AG04450 (cell line): ENCODE data around the gene TRAF3. TPM values are rescaled to one million over a fixed set of nuclear protein-coding genes. Genes with fewer than 3 reads are reported as not detected.

ENCODE experiments used
- CTCF ChIA-PET: fragments of 300-600, 350-600 bp; formaldehyde crosslinking; extraction: SDS; loops from one replicate; lab custom pipeline; 2022; ENCODE audit warnings: antibody characterized with exemption, inconsistent platforms; lab: Charles Lee
- POLR2A ChIA-PET: fragments of 350-600 bp; formaldehyde crosslinking; extraction: SDS; loops from one replicate; lab custom pipeline; 2021; ENCODE audit warnings: antibody characterized with exemption, inconsistent platforms; lab: Yijun Ruan, JAX
- DNase-seq: peaks from one replicate; pipeline ENCODE4 v3.0.0-alpha.2; 2011; ENCODE audit warnings: low read depth, low spot score
- H3K27ac ChIP-seq: one replicate; pipeline ENCODE4 v1.5.1; 2012; ENCODE audit warnings: low read depth, low read length, control low read depth
- H3K27me3 ChIP-seq: one replicate; pipeline ENCODE4 v1.6.0; 2012; ENCODE audit warnings: low read length; ENCODE audit not compliant: control insufficient read depth, insufficient read depth
- H3K4me3 ChIP-seq: 2 replicates; pipeline ENCODE4 v1.5.1; 2011; ENCODE audit warnings: mild to moderate bottlenecking, low read depth, low read length, control low read depth
- H3K9me3 ChIP-seq: 2 replicates; pipeline ENCODE4 v1.5.1; 2012; ENCODE audit warnings: low read length; ENCODE audit not compliant: control insufficient read depth, insufficient read depth
- polyA plus RNA-seq: library from polyadenylated mRNA; depleted of rRNA; stranded (reverse); fragments of >200 nt; gene quantifications from 2 replicates; pipeline ENCODE4 v1.2.3, GENCODE V29; 2011
- TF ChIP-seq, protein P1 (sequence below): IDR thresholded peaks from 2 replicates; pipeline ENCODE4 v1.5.1; 2011; ENCODE audit warnings: low read depth, low read length, control low read depth, inconsistent platforms

Gene TRAF3
- polyA plus RNA-seq, 1 experiment = 24.9 TPM

DNA sequence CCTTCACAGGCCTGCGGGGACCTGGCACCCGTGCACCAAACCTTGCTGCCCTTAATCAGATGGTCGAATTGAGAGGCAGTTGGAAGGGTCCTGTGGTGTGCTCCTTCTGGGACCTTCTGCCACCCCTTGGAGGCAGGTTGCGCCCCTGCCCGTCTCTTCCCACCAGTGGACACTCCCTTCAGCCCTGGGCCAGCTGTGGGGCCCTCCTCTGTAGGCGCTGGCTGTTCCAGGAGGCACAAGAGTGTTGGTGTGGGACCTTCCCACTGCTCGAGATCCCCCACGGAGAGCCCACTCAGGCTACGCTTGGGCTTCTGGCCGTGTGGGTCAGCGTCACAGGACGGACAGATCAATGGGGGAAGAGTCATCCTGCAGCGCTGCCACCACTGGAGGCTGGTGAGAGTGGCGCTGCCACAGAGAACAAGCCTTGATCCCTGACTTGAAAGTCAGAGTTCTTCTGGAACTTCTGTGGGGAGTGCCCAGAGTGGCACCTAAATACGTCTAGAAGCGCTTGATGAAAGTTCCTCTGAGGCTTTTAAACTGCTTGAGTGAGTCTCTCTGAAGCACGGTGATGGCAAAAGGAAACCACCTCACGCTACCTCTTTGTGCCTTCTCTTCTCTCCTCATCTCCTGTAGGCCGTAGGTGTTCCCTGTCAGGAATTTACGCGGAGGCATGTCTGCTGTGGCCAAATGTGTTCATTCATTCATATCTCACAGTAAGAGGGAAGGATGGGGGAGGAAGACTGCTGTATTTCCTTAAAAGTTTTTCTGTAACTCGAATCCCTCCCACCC is 48.3 kb downstream of the TRAF3 start:
- POLR2A ChIA-PET = no interaction called here
- DNase-seq = no peak

DNA sequence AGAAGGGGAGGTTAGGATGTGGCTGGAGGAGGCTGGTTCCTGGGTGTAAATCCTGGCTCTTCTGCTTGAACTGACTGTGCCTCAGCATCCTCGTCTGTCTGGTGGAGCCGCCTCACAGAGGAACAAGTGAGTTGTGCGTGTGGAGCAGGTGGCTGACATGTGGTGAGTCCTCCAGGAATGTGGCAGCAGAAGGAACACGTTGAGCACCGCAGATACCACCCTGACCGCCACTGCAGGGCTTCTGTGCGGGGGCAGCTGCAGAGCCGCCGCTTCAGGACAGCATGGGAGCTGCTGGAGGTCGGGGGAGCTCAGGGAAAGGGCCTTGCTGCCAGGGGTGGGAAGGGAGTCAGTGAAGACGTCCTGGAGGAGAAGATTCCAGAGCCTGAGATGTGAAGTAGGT is 48.9 kb downstream of the TRAF3 start:
- no peak for DNase-seq
- TF ChIP-seq, protein P1, sequence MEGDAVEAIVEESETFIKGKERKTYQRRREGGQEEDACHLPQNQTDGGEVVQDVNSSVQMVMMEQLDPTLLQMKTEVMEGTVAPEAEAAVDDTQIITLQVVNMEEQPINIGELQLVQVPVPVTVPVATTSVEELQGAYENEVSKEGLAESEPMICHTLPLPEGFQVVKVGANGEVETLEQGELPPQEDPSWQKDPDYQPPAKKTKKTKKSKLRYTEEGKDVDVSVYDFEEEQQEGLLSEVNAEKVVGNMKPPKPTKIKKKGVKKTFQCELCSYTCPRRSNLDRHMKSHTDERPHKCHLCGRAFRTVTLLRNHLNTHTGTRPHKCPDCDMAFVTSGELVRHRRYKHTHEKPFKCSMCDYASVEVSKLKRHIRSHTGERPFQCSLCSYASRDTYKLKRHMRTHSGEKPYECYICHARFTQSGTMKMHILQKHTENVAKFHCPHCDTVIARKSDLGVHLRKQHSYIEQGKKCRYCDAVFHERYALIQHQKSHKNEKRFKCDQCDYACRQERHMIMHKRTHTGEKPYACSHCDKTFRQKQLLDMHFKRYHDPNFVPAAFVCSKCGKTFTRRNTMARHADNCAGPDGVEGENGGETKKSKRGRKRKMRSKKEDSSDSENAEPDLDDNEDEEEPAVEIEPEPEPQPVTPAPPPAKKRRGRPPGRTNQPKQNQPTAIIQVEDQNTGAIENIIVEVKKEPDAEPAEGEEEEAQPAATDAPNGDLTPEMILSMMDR = no peak
- Histone ChIP-seq H3K27ac (no peak overlapping the region), H3K9me3 (no peaks in the 10 kb centered on the region), H3K27me3 (no peaks in the 10 kb centered on the region), H3K4me3 (no peak overlapping the region)
- CTCF ChIA-PET = no interaction called here
- POLR2A ChIA-PET = no interaction called here

More for the DNA sequence above, 48.3 kb downstream of the TRAF3 start:
- H3K27me3 ChIP-seq = no peaks in the 10 kb centered on the region
- TF ChIP-seq, protein P1 = no peak
- H3K4me3 ChIP-seq = no peak overlapping the region
- no peaks in the 10 kb centered on the region for H3K9me3 ChIP-seq
- no peak overlapping the region for H3K27ac ChIP-seq
- CTCF ChIA-PET = no interaction called here

DNA sequence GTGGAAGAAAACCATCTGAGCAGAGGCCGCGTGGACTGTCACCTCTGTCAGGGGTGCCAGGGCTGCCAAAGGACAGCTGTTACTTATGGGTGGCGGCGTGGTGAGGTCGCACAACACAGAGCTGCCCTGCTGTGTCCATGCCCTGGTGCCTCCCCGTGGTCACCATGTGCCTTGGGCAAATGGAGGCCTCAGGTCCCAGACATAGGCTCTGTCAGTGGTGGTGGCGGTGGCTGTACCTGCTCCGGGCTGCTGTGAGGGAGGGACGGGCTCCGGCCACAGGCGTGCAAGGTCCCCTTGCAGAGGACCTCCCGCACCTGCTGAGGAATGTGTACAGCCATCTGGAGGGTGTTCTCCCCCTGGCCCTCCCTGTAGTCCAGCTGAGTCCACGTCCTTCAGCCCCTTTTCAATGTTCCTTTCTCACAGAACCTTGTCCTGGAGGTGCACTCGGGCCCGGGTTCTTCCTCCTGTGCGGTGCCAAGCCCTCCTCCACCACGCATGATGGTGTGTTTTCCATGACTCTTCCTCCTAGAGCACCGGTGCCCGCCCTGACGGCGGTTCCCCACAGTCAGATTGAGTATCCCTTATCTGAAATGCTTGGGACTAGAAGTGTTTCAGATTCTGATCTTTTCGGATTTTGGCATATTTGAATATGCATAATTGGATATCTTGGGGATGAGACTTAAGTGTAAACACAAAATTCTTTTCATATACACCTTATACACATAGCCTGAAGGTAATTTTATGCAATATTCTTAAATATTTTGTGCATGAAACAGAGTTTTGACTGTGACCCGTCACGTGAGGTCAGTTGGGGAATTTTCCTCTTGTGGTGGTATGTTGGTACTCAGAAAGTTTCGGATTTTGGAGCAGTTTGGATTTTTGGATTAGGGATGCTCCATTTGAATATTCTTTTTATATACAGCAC is 49.8 kb downstream of the TRAF3 start:
- TF ChIP-seq, protein P1 = no peak
- ChIA-PET POLR2A (no interaction called here), CTCF (no interaction called here)
- H3K27ac ChIP-seq = no peak overlapping the region
- no peak for DNase-seq
- H3K27me3 ChIP-seq = no peaks in the 10 kb centered on the region
- H3K4me3 ChIP-seq = no peak overlapping the region
- H3K9me3 ChIP-seq = no peaks in the 10 kb centered on the region

DNA sequence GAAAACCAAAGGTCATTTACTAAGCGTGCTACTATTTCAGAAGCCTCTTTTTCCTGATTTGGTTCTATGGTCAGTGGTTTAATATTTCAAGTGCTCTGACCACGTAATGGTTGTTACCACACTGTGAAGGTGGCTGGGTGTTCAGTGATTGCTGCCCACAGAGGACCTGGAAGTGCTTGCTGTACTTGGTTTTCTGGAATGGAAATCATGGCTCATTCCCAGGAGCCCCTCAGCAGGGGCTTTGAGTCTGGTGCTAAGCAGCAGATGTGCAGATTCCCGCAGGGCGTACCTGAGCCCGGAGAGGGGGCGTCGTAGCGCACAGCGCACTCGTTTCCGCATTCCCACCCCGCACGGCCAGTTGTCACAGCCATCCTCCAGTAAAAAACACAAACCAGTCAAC is 50.5 kb downstream of the TRAF3 start:
- TF ChIP-seq, protein P1 = no peak
- Histone ChIP-seq H3K27me3 (no peaks in the 10 kb centered on the region), H3K27ac (no peak overlapping the region), H3K9me3 (no peaks in the 10 kb centered on the region), H3K4me3 (no peak overlapping the region)
- POLR2A ChIA-PET = no interaction called here
- no peak for DNase-seq
- CTCF ChIA-PET = no interaction called here
